IMR-90 (cell line): ENCODE data around the gene KCNN3. TPM values are rescaled to one million over a fixed set of nuclear protein-coding genes. Genes with fewer than 3 reads are reported as not detected.

Experiments
- ATAC-seq: fragments of 200-7000 bp; cut with Tn5 transposase; 2 replicates; pipeline ENCODE4 v1.9.1; 2020; ENCODE audit warnings: low read depth, mild to moderate bottlenecking, moderate library complexity
- BruUV-seq: library from RNA; stranded (reverse); fragments of 400-500 nt; replicated peaks from 2 replicates; lab custom pipeline; 2021; lab: Mats Ljungman, UMichigan
- CTCF ChIA-PET: fragments of 300-600 bp; formaldehyde crosslinking; extraction: SDS; loops from one replicate; lab custom pipeline; 2021; ENCODE audit warnings: antibody characterized with exemption; lab: Yijun Ruan, JAX
- POLR2A ChIA-PET: fragments of 300-600 bp; sonication (Branson Sonifier 250); formaldehyde crosslinking; loops from one replicate; lab custom pipeline; 2022; ENCODE audit warnings: antibody characterized with exemption; ENCODE audit not compliant: unreplicated experiment; lab: Charles Lee
- DNase-seq: peaks from one replicate; pipeline ENCODE4 v3.0.0; 2013
- H2AFZ ChIP-seq: replicated peaks from 2 replicates; pipeline ENCODE3; 2013; ENCODE audit warnings: low read length, mild to moderate bottlenecking; ENCODE audit not compliant: poor library complexity
- H2AK5ac ChIP-seq: 2 replicates; pipeline ENCODE4 v1.6.1; 2013; ENCODE audit warnings: low read depth, low read length, inconsistent platforms
- H2AK9ac ChIP-seq: replicated peaks from 2 replicates; pipeline ENCODE3; 2013; ENCODE audit warnings: mild to moderate bottlenecking, low read depth, low read length, moderate library complexity; ENCODE audit not compliant: poor library complexity
- H2BK120ac ChIP-seq: 2 replicates; pipeline ENCODE4 v1.6.1; 2013; ENCODE audit warnings: low read depth, low read length, inconsistent platforms
- H2BK15ac ChIP-seq: 3 replicates; pipeline ENCODE4 v1.6.1; 2013; ENCODE audit warnings: low read depth, low read length, inconsistent platforms
- H2BK20ac ChIP-seq: 2 replicates; pipeline ENCODE4 v1.6.1; 2013; ENCODE audit warnings: low read depth, mild to moderate bottlenecking, inconsistent platforms, low read length, moderate library complexity
- H2BK5ac ChIP-seq: 2 replicates; pipeline ENCODE4 v1.6.1; 2013; ENCODE audit warnings: mild to moderate bottlenecking, low read depth, low read length, inconsistent platforms; ENCODE audit not compliant: poor library complexity, severe bottlenecking
- H3K14ac ChIP-seq: replicated peaks from 2 replicates; pipeline ENCODE4 v1.6.1; 2013; ENCODE audit warnings: low read depth, low read length, inconsistent platforms
- H3K18ac ChIP-seq: 2 replicates; pipeline ENCODE4 v1.6.1; 2013; ENCODE audit warnings: low read depth, low read length, control low read depth
- H3K23ac ChIP-seq: 2 replicates; pipeline ENCODE4 v1.6.1; 2013; ENCODE audit warnings: low read depth, low read length, inconsistent platforms
- H3K27ac ChIP-seq: 2 replicates; pipeline ENCODE4 v1.5.1; 2013; ENCODE audit warnings: mild to moderate bottlenecking, control low read depth, low read length; ENCODE audit not compliant: insufficient read depth
- H3K27me3 ChIP-seq: 2 replicates; pipeline ENCODE4 v1.6.1; 2013; ENCODE audit warnings: low read length; ENCODE audit not compliant: control insufficient read depth, insufficient read depth
- H3K36me3 ChIP-seq: 2 replicates; pipeline ENCODE4 v1.6.1; 2013; ENCODE audit warnings: low read length, mixed read lengths; ENCODE audit not compliant: control insufficient read depth, insufficient read depth
- H3K4ac ChIP-seq: 2 replicates; pipeline ENCODE4 v1.6.1; 2013; ENCODE audit warnings: low read depth, low read length, inconsistent platforms
- H3K4me1 ChIP-seq: 2 replicates; pipeline ENCODE4 v1.6.1; 2013; ENCODE audit warnings: low read length, mixed read lengths; ENCODE audit not compliant: control insufficient read depth, insufficient read depth
- H3K4me2 ChIP-seq: 2 replicates; pipeline ENCODE4 v1.6.1; 2013; ENCODE audit warnings: low read depth, mild to moderate bottlenecking, control low read depth, low read length, moderate library complexity
- H3K4me3 ChIP-seq: 2 replicates; pipeline ENCODE4 v1.5.1; 2013; ENCODE audit warnings: low read depth, mild to moderate bottlenecking, control low read depth, low read length, moderate library complexity; ENCODE audit not compliant: insufficient read depth
- H3K56ac ChIP-seq: 2 replicates; pipeline ENCODE4 v1.6.1; 2013; ENCODE audit warnings: low read length, inconsistent platforms; ENCODE audit not compliant: insufficient read depth; ENCODE audit errors: extremely low read depth
- H3K79me1 ChIP-seq, 2 experiments: 2 replicates each; pipeline ENCODE4 v1.6.1; 2013; ENCODE audit warnings: low read length in 2 of 2, inconsistent platforms in 1 of 2, low read depth in 1 of 2
- H3K9ac ChIP-seq: 2 replicates; pipeline ENCODE4 v1.6.1; 2013; ENCODE audit warnings: low read depth, low read length, control low read depth
- H3K9me1 ChIP-seq: 2 replicates; pipeline ENCODE4 v1.6.1; 2013; ENCODE audit warnings: low read length, inconsistent platforms; ENCODE audit not compliant: insufficient read depth
- H3K9me3 ChIP-seq: 2 replicates; pipeline ENCODE4 v1.6.1; 2013; ENCODE audit warnings: low read length; ENCODE audit not compliant: control insufficient read depth, insufficient read depth
- H4K20me1 ChIP-seq: 2 replicates; pipeline ENCODE4 v1.6.1; 2013; ENCODE audit warnings: low read length, inconsistent platforms; ENCODE audit not compliant: insufficient read depth
- H4K5ac ChIP-seq: 2 replicates; pipeline ENCODE4 v1.6.1; 2013; ENCODE audit warnings: mild to moderate bottlenecking, low read depth, low read length, control low read depth
- H4K8ac ChIP-seq, 2 experiments: 2 replicates each; pipeline ENCODE4 v1.6.1; 2013; ENCODE audit warnings: low read depth in 2 of 2, low read length in 2 of 2, control low read depth in 1 of 2, inconsistent platforms in 1 of 2
- H4K91ac ChIP-seq: 2 replicates; pipeline ENCODE4 v1.6.1; 2013; ENCODE audit warnings: low read depth, low read length, inconsistent platforms; ENCODE audit not compliant: insufficient read depth
- BHLHE40 ChIP-seq: fragments of 150-350 bp; IDR thresholded peaks from 2 replicates; pipeline ENCODE4 v1.6.1; 2016; ENCODE audit warnings: mild to moderate bottlenecking, low read depth, low read length
- CEBPB ChIP-seq: IDR thresholded peaks from 2 replicates; pipeline ENCODE4 v1.6.1; 2012; ENCODE audit warnings: low read depth, low read length, improper control_type of control experiment
- CHD1 ChIP-seq: IDR thresholded peaks from 2 replicates; pipeline ENCODE4 v1.6.1; 2012; ENCODE audit warnings: low read depth, low read length, improper control_type of control experiment
- FOS ChIP-seq: fragments of 150-350 bp; IDR thresholded peaks from 2 replicates; pipeline ENCODE4 v1.6.1; 2016; ENCODE audit warnings: low read depth, low read length
- MAFK ChIP-seq: IDR thresholded peaks from 2 replicates; pipeline ENCODE4 v1.6.1; 2012; ENCODE audit warnings: low read depth, low read length, improper control_type of control experiment
- MAZ ChIP-seq: IDR thresholded peaks from 2 replicates; pipeline ENCODE4 v1.6.1; 2012; ENCODE audit warnings: low read depth, mild to moderate bottlenecking, low read length, improper control_type of control experiment, moderate library complexity, borderline replicate concordance
- MXI1 ChIP-seq: IDR thresholded peaks from 2 replicates; pipeline ENCODE4 v1.6.1; 2012; ENCODE audit warnings: low read depth, mild to moderate bottlenecking, low read length, moderate library complexity, borderline replicate concordance
- NFE2L2 ChIP-seq: fragments of 150-350 bp; IDR thresholded peaks from 2 replicates; pipeline ENCODE4 v1.6.1; 2016; ENCODE audit warnings: low read depth, mild to moderate bottlenecking, low read length
- POLR2A ChIP-seq: IDR thresholded peaks from 2 replicates; pipeline ENCODE4 v1.6.1; 2012; ENCODE audit warnings: mild to moderate bottlenecking, low read depth, low read length
- RAD21 ChIP-seq: IDR thresholded peaks from 2 replicates; pipeline ENCODE4 v1.6.1; 2012; ENCODE audit warnings: low read length, improper control_type of control experiment
- RCOR1 ChIP-seq: IDR thresholded peaks from 2 replicates; pipeline ENCODE4 v1.6.1; 2012; ENCODE audit warnings: mild to moderate bottlenecking, low read length, improper control_type of control experiment; ENCODE audit not compliant: insufficient replicate concordance
- RFX5 ChIP-seq: IDR thresholded peaks from 2 replicates; pipeline ENCODE4 v1.8.0; 2012; ENCODE audit warnings: low read depth, mild to moderate bottlenecking, low read length, moderate library complexity
- SMC3 ChIP-seq: fragments of 150-350 bp; IDR thresholded peaks from 2 replicates; pipeline ENCODE4 v1.6.1; 2016; ENCODE audit warnings: low read depth, mild to moderate bottlenecking, antibody characterized with exemption, low read length, moderate library complexity
- USF2 ChIP-seq: fragments of 150-350 bp; IDR thresholded peaks from 2 replicates; pipeline ENCODE4 v1.6.1; 2017; ENCODE audit warnings: mild to moderate bottlenecking, antibody characterized with exemption, low read length, low read depth
- WGBS, 2 experiments: methylation state at CpG; one replicate each; pipeline versions ENCODE4 v1.1.5 to v1.1.7; 2013; ENCODE audit warnings: missing lambda C conversion rate in 2 of 2; ENCODE audit not compliant: insufficient read length in 1 of 2; ENCODE audit errors: extremely low coverage in 2 of 2; 5-methylcytosine and 5-hydroxymethylcytosine counted together
- dilution Hi-C: fragments of 300-500 bp; cut with HindIII; formaldehyde crosslinking; loops from one replicate; pipeline ENCODE4 v1.14.3; 2018; ENCODE audit warnings: low sequenced_read_pairs; ENCODE audit not compliant: unreplicated experiment
- in situ Hi-C: fragments of 300-500 bp; cut with MboI; formaldehyde crosslinking; loops from 3 replicates; pipeline ENCODE4 v1.14.3; 2019; ENCODE audit warnings: low sequenced_read_pairs, inconsistent platforms, mixed read lengths
- intact Hi-C: fragments of 100-400 bp; cut with micrococcal nuclease; formaldehyde crosslinking; loops from 2 replicates; pipeline ENCODE4 v1.10.0; 2022
- polyA plus RNA-seq, 3 experiments: library from polyadenylated mRNA; depleted of rRNA; stranded (reverse); fragments of >200 nt; gene quantifications; 2 replicates each; pipeline ENCODE4 v1.2.3, GENCODE V29; 2012; ENCODE audit warnings: low replicate concordance in 1 of 3
- total RNA-seq: library from RNA; depleted of rRNA; stranded (reverse); fragments of >200 nt; gene quantifications from 2 replicates; pipeline ENCODE4 v1.2.3, GENCODE V29; 2012
- TF ChIP-seq, protein P1 (sequence below): conservative IDR thresholded peaks from 2 replicates; pipeline ENCODE4 v1.5.1; 2012; ENCODE audit warnings: mild to moderate bottlenecking, low read depth, low read length, improper control_type of control experiment
- TF ChIP-seq, protein P2 (sequence below): fragments of 150-350 bp; IDR thresholded peaks from 2 replicates; pipeline ENCODE4 v1.6.1; 2016; ENCODE audit warnings: low read depth, mild to moderate bottlenecking, low read length, moderate library complexity, borderline replicate concordance

The KCNN3 gene
- total and polyA plus RNA-seq, 2 of the 4 experiments (the other 2 are of a cell fraction): 0.02 TPM; not detected in 1

- no peak overlapping the region for H3K18ac ChIP-seq
- H3K4me2 ChIP-seq: no peak overlapping the region
- ATAC-seq: no peak
- no peak overlapping the region for H3K9ac ChIP-seq
- CTCF ChIA-PET: no interaction called here
- no peak for TF ChIP-seq FOS
- no peak for TF ChIP-seq MAFK
- TF ChIP-seq, protein P1, sequence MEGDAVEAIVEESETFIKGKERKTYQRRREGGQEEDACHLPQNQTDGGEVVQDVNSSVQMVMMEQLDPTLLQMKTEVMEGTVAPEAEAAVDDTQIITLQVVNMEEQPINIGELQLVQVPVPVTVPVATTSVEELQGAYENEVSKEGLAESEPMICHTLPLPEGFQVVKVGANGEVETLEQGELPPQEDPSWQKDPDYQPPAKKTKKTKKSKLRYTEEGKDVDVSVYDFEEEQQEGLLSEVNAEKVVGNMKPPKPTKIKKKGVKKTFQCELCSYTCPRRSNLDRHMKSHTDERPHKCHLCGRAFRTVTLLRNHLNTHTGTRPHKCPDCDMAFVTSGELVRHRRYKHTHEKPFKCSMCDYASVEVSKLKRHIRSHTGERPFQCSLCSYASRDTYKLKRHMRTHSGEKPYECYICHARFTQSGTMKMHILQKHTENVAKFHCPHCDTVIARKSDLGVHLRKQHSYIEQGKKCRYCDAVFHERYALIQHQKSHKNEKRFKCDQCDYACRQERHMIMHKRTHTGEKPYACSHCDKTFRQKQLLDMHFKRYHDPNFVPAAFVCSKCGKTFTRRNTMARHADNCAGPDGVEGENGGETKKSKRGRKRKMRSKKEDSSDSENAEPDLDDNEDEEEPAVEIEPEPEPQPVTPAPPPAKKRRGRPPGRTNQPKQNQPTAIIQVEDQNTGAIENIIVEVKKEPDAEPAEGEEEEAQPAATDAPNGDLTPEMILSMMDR: no peak
- no peak for TF ChIP-seq USF2
- no peak for TF ChIP-seq BHLHE40
- no peak for TF ChIP-seq RFX5
- TF ChIP-seq MXI1: no peak
- TF ChIP-seq POLR2A: no peak
- no peak for TF ChIP-seq RCOR1
- no peak for TF ChIP-seq NFE2L2
- TF ChIP-seq MAZ: no peak
- TF ChIP-seq SMC3: no peak
- no peak for TF ChIP-seq RAD21
- no peak for TF ChIP-seq CHD1
- TF ChIP-seq CEBPB: no peak
- TF ChIP-seq, protein P2, sequence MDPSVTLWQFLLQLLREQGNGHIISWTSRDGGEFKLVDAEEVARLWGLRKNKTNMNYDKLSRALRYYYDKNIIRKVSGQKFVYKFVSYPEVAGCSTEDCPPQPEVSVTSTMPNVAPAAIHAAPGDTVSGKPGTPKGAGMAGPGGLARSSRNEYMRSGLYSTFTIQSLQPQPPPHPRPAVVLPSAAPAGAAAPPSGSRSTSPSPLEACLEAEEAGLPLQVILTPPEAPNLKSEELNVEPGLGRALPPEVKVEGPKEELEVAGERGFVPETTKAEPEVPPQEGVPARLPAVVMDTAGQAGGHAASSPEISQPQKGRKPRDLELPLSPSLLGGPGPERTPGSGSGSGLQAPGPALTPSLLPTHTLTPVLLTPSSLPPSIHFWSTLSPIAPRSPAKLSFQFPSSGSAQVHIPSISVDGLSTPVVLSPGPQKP: no peak
- H2BK15ac ChIP-seq: no peak overlapping the region
- H3K4me1 ChIP-seq: no peaks in the 10 kb centered on the region
- peaks cover 84% of the 10 kb centered on the region for H3K27me3 ChIP-seq
- no CpG with 5 or more reads among the region's 2 CpGs for WGBS, 2 experiments
- H3K4ac ChIP-seq: no peak overlapping the region
- no peak overlapping the region for H4K5ac ChIP-seq
- no peak overlapping the region for H3K27ac ChIP-seq
- in situ Hi-C loops: no loop called here
- no peak overlapping the region for H3K56ac ChIP-seq
- no peaks in the 10 kb centered on the region for H3K9me3 ChIP-seq
- dilution Hi-C loops: no loop called here
- H2BK120ac ChIP-seq: no peak overlapping the region
- H2BK5ac ChIP-seq: no peak overlapping the region
- H2AFZ ChIP-seq: no peak overlapping the region
- no peak overlapping the region for H2BK20ac ChIP-seq
- BruUV-seq: no TSS peak
- intact Hi-C loops: no loop called here
- no peak overlapping the region for H3K23ac ChIP-seq
- H3K4me3 ChIP-seq: no peak overlapping the region
- no peak overlapping the region for H2AK9ac ChIP-seq
- no peaks in the 10 kb centered on the region for H3K9me1 ChIP-seq
- no peak overlapping the region for H4K8ac ChIP-seq
- no peaks in the 10 kb centered on the region for H3K36me3 ChIP-seq
- H3K14ac ChIP-seq: no peak overlapping the region
- POLR2A ChIA-PET: no interaction called here
- no peaks in the 10 kb centered on the region for H3K79me1 ChIP-seq
- no peak overlapping the region for H4K91ac ChIP-seq
- no peak for DNase-seq
- no peak overlapping the region for H2AK5ac ChIP-seq
- H4K20me1 ChIP-seq: no peaks in the 10 kb centered on the region
Measured at GRCh38 chr1:154832384-154832783, 37.7 kb downstream of the KCNN3 start.
